ENCODE measurements around the gene DYNC2H1. TPM values are rescaled to one million over a fixed set of nuclear protein-coding genes. Genes with fewer than 3 reads are reported as not detected.

Gene DYNC2H1
- total and polyA plus RNA-seq, 8 donors: 12.8 to 41.2 (median 31.1) TPM

GRCh38 chr11:103202048-103202651, 92.9 kb downstream of the DYNC2H1 start:
- TF ChIP-seq CTCF (IDR thresholded peaks at IDR 0.05): no peak
- no peak overlapping the region for H3K4me3 ChIP-seq
- no peak overlapping the region for H3K27ac ChIP-seq
- peak; percentile 64 for ATAC-seq
- no peaks in the 10 kb centered on the region for H3K27me3 ChIP-seq
- no peaks in the 10 kb centered on the region for H3K9me3 ChIP-seq
- H3K4me1 ChIP-seq: no peaks in the 10 kb centered on the region
- DNase-seq: peak in 2 of 4 donors; percentile 20 to 51
- H3K36me3 ChIP-seq: peaks cover 0 to 19% of the 10 kb centered on the region in 2 donors
- intact Hi-C loops (cut with DNase I): loop anchor here in 1 of 2 donors (10.0 kb wide), 1 partner anchor 403 kb away; no protein-coding TSS in a partner anchor

DNA sequence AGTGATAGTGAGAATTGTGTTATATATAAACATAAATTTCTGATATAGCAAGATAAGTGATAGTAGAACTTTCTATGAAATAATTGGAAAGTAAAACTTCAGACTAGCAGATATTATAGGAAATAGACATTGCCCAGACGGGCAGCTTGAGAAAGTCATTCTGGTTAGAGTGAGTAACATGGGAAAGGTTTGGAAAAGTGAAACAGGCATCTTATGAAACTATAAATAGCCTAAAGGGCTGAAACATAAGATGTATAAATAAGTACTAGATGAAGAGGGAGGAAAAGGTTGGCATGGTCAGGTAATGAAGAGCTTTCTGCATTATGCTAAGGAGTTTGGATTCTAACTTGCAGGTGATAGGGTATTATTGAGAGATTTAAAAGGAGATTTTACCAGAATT, 101.3 kb downstream of the DYNC2H1 start:
- no peak overlapping the region for H3K4me3 ChIP-seq
- no peaks in the 10 kb centered on the region for H3K4me1 ChIP-seq
- intact Hi-C loops (cut with DNase I): no loop called here
- no peaks in the 10 kb centered on the region for H3K27me3 ChIP-seq
- H3K36me3 ChIP-seq: no peaks in the 10 kb centered on the region
- ATAC-seq: peak; percentile 56
- DNase-seq: no peak
- no peaks in the 10 kb centered on the region for H3K9me3 ChIP-seq
- TF ChIP-seq CTCF (IDR thresholded peaks at IDR 0.05): no peak
- H3K27ac ChIP-seq: no peak overlapping the region

DNA sequence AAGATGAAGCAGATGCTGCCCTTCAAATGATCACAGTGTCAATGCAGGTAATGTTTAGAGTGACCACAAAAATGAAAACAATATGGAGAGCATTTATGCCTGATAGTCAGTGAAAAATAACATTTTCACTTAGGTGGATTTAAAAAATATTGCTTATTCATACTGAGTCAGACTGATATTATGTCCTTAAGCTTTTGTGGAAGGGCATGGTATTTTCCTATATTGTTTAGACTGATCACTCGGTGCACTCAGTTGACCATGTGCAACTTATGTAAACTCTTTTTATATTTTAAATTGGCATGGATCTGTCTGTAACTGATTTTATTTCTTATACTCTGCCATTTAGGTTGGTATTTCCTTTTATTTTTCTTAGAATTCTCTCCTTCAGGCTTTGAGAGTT, 106.6 kb downstream of the DYNC2H1 start:
- Histone ChIP-seq H3K4me1 (no peaks in the 10 kb centered on the region), H3K27me3 (no peaks in the 10 kb centered on the region), H3K4me3 (no peak overlapping the region), H3K27ac (no peak overlapping the region), H3K9me3 (no peaks in the 10 kb centered on the region), H3K36me3 (no peaks in the 10 kb centered on the region)
- intact Hi-C loops (cut with DNase I): no loop called here
- no peak for ATAC-seq
- no peak for DNase-seq
- TF ChIP-seq CTCF (IDR thresholded peaks at IDR 0.05): no peak

DNA sequence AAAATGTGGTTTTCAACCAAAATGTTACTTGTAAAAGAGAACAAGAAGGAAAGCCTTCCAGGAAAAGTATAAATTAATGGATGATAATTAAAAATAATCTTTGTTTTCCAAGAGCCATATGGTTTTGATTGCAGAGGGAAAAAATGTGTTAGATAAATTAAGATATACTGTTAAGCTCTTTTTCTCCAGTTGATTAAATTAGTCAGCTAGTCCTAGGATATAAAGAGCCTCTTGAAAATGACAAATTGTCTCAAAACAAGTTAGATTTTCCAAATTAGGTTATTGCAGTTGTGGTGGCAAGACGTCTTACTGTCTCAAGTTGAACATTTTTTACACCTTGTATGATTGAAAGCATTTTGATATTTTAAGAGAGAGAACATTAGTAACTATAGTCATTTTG, 110.9 kb downstream of the DYNC2H1 start:
- DNase-seq (no peak), ATAC-seq (no peak)
- Histone ChIP-seq H3K36me3 (peaks cover 0 to 12% of the 10 kb centered on the region in 2 donors), H3K27me3 (no peaks in the 10 kb centered on the region), H3K4me3 (no peak overlapping the region), H3K9me3 (no peaks in the 10 kb centered on the region), H3K27ac (no peak overlapping the region), H3K4me1 (no peaks in the 10 kb centered on the region)
- TF ChIP-seq CTCF (IDR thresholded peaks at IDR 0.05): no peak
- intact Hi-C loops (cut with DNase I): no loop called here

DNA sequence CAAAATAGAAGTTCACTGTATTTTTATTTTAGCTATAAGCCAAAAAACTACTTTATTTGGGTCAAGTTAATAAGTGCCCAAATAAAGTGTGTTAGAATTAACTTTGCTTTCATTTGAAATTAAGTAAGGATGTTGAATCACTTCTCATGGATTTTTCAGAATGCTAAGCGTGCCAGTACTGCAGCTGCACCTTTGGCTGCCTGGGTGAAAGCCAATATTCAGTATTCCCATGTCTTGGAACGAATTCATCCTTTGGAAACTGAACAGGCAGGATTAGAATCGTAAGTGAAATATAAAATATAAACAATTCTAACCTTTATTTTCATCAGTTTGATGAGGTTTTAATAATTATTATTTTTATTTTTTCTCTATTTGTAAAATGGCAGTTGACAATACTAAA, 113.6 kb downstream of the DYNC2H1 start:
- Histone ChIP-seq H3K27me3 (no peaks in the 10 kb centered on the region), H3K4me3 (no peak overlapping the region), H3K9me3 (no peaks in the 10 kb centered on the region), H3K36me3 (peaks cover 0 to 12% of the 10 kb centered on the region in 2 donors), H3K27ac (no peak overlapping the region), H3K4me1 (no peaks in the 10 kb centered on the region)
- no peak for TF ChIP-seq CTCF (IDR thresholded peaks at IDR 0.05)
- ATAC-seq: no peak
- DNase-seq: no peak
- intact Hi-C loops (cut with DNase I): no loop called here

All from left lung (tissue), 10 donors.